Activated CD4-positive, alpha-beta T cell treated with anti-CD3 and anti-CD28 coated beads for 36 hours (primary cell): ENCODE results near the gene DIP2C. TPM values are rescaled to one million over a fixed set of nuclear protein-coding genes. Genes with fewer than 3 reads are reported as not detected.
"Not testable (repeated sequence)": the region's sequence is repeated elsewhere in the genome, so short reads cannot be mapped to it uniquely, and the experiment has no call there.

ENCODE experiments used
- ATAC-seq: fragments of 200-7000 bp; cut with Tn5 transposase; one replicate; pipeline ENCODE4 v1.10.0; 2021; ENCODE audit warnings: mild to moderate bottlenecking, moderate library complexity
- CTCF ChIA-PET: fragments of 350-600 bp; sonication (Branson Sonifier 250); formaldehyde crosslinking; loops from one replicate; lab custom pipeline; 2021; ENCODE audit warnings: antibody characterized with exemption; lab: Charles Lee
- POLR2A ChIA-PET: fragments of 350-600 bp; sonication (Branson Sonifier 250); formaldehyde crosslinking; loops from one replicate; lab custom pipeline; 2021; ENCODE audit warnings: antibody characterized with exemption, inconsistent platforms; lab: Charles Lee
- DNase-seq: peaks from one replicate; pipeline ENCODE4 v3.0.0-alpha.2; 2020
- H3K27ac Mint-ChIP-seq: one replicate; pipeline ENCODE4 v1.8.0; 2021; ENCODE audit warnings: mixed read lengths
- H3K27me3 Mint-ChIP-seq: one replicate; pipeline ENCODE4 v1.8.0; 2021; ENCODE audit warnings: mixed read lengths
- H3K36me3 Mint-ChIP-seq: one replicate; pipeline ENCODE4 v1.8.0; 2021; ENCODE audit warnings: low read depth, mixed read lengths
- H3K4me1 Mint-ChIP-seq: one replicate; pipeline ENCODE4 v1.8.0; 2021; ENCODE audit warnings: mixed read lengths
- H3K4me3 Mint-ChIP-seq: one replicate; pipeline ENCODE4 v1.8.0; 2021; ENCODE audit warnings: mild to moderate bottlenecking, moderate library complexity, mixed read lengths
- H3K9me3 Mint-ChIP-seq: one replicate; pipeline ENCODE4 v1.8.0; 2021; ENCODE audit warnings: low read depth, mixed read lengths
- intact Hi-C, 2 experiments: fragments of 100-400 bp; cut with DNase I in 1 of 2; cut with micrococcal nuclease in 1 of 2; formaldehyde crosslinking; loops; one replicate each; pipeline versions ENCODE4 v1.14.2 to v1.15.1; 2022 to 2024; cut with DNase I, micrococcal nuclease
- total RNA-seq, 2 experiments: library from RNA; stranded (reverse); gene quantifications; one replicate each; pipeline ENCODE4 v1.2.3, GENCODE V29; 2021

Gene DIP2C
- total RNA-seq, 2 experiments from 2014 or later: 0.76 to 0.94 TPM

DNA sequence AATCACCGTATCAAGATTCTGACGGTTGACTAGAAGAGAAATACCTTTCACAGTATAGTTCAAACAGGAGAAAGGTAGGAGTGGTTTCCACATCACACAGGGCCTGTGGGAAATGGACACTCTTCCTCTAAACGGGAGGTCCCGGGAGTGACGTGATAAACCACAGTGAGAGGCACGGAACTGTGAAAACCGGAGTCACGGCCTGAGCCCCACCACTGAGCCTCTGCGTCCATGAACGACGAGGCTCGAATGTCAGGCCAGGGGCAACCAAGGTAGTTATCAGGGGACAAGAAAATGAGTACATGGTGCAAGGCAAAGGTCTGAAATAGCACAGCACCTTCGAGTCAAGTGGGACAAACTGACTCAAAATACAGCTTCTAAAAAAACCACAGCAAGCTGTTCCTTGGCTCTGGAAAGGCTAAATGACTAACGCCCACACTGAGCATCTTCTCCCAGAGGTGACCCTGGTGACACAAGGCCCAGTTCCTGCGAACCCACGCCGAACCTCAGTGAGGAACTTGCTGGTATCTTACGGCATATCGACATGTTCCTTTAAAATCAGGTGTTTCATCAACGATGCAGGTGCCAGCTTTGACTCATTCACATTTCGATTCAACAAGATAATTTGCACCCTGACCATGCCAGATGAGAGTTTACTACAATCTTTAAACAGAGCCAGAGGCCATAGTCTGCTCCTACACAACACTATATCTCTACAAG, 99.3 kb downstream of the DIP2C start:
- Mint-ChIP-seq H3K27ac (no peak overlapping the region), H3K27me3 (no peaks in the 10 kb centered on the region), H3K36me3 (no peaks in the 10 kb centered on the region), H3K9me3 (no peaks in the 10 kb centered on the region), H3K4me1 (no peaks in the 10 kb centered on the region), H3K4me3 (no peak overlapping the region)
- intact Hi-C loops: no loop called here
- DNase-seq: no peak
- CTCF ChIA-PET: no interaction called here
- POLR2A ChIA-PET: no interaction called here
- no peak for ATAC-seq

- intact Hi-C loops: no loop called here
- Mint-ChIP-seq H3K4me1 (no peaks in the 10 kb centered on the region), H3K27me3 (no peaks in the 10 kb centered on the region), H3K9me3 (no peaks in the 10 kb centered on the region), H3K27ac (no peak overlapping the region), H3K36me3 (no peaks in the 10 kb centered on the region), H3K4me3 (no peak overlapping the region)
- ATAC-seq: no peak
- POLR2A ChIA-PET: interaction anchor here (0.7 kb wide), 1 partner anchor 1149 kb away, joined by 3 read pairs; the partner anchor contains the start of gene ADARB2
- CTCF ChIA-PET: no interaction called here
- DNase-seq: no peak
Measured at GRCh38 chr10:588246-589165, 101.0 kb downstream of the DIP2C start.

DNA sequence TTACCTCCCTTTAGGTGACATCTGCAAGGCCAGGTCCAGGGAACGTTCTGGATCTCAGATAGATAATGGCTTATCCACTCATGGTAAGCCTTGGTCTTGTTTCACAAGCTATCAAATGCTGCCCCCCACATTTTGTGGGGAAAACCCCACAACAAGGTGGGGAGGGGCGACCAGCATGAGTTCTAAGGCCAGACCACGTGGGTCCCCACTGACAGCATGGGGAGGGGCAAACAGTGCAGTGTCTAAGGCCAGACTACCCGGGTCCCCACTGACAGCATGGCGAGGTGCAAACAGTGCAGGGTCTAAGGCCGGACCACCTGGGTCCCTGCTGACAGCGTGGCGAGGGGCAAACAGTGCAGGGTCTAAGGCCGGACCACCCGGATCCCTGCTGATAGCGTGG, 102.8 kb downstream of the DIP2C start:
- no peak for ATAC-seq

GRCh38 chr10:586151-586550, 103.3 kb downstream of the DIP2C start:
- no peak for DNase-seq
- Mint-ChIP-seq H3K36me3 (no peaks in the 10 kb centered on the region), H3K4me3 (no peak overlapping the region), H3K9me3 (no peaks in the 10 kb centered on the region), H3K27ac (no peak overlapping the region), H3K27me3 (no peaks in the 10 kb centered on the region), H3K4me1 (no peaks in the 10 kb centered on the region)
- ATAC-seq: no peak
- POLR2A ChIA-PET: no interaction called here
- intact Hi-C loops: no loop called here
- CTCF ChIA-PET: no interaction called here

More for the DNA sequence above, 102.8 kb downstream of the DIP2C start:
- Mint-ChIP-seq H3K4me1 (no peaks in the 10 kb centered on the region), H3K27ac (no peak overlapping the region), H3K4me3 (no peak overlapping the region), H3K27me3 (no peaks in the 10 kb centered on the region), H3K36me3 (no peaks in the 10 kb centered on the region), H3K9me3 (no peaks in the 10 kb centered on the region)
- intact Hi-C loops: no loop called here
- ChIA-PET CTCF (no interaction called here), POLR2A (no interaction called here)
- DNase-seq: no peak

- intact Hi-C loops: no loop called here
- ATAC-seq (no peak), DNase-seq (no peak)
- Mint-ChIP-seq H3K36me3 (no peaks in the 10 kb centered on the region), H3K27ac (no peak overlapping the region), H3K4me3 (no peak overlapping the region), H3K4me1 (no peaks in the 10 kb centered on the region), H3K27me3 (no peaks in the 10 kb centered on the region), H3K9me3 (no peaks in the 10 kb centered on the region)
- ChIA-PET POLR2A (no interaction called here), CTCF (no interaction called here)
Measured at GRCh38 chr10:585502-585901, 104.0 kb downstream of the DIP2C start.

DNA sequence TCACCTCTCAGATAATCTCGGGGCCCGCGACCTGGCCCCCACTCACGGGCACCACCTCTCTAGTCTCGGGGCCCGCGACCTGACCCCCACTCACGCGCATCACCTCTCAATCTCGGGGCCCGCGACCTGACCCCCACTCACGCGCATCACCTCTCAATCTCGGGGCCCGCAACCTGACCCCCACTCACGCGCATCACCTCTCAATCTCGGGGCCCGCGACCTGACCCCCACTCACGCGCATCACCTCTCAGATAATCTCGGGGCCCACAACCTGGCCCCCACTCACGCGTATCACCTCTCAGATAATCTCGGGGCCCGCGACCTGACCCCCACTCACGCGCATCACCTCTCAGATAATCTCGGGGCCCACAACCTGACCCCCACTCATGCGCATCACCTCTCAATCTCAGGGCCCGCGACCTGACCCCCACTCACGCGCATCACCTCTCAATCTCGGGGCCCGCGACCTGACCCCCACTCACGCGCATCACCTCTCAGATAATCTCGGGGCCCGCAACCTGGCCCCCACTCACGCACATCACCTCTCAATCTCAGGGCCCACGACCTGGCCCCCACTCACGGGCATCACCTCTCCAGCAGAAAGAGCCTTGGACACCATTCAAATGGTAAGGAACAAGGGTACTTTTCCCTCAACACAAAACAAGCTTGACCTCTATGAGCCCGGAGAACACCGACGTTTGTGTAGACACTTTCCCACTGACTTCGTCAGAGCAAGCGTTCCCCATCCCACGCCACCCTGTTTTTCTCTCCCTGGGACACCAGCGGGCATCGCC, 104.8 kb downstream of the DIP2C start:
- H3K4me1 Mint-ChIP-seq, H3K27ac Mint-ChIP-seq, H3K9me3 Mint-ChIP-seq, intact Hi-C loops, H3K4me3 Mint-ChIP-seq, H3K36me3 Mint-ChIP-seq, DNase-seq, CTCF ChIA-PET, H3K27me3 Mint-ChIP-seq, POLR2A ChIA-PET, ATAC-seq: not testable (repeated sequence)

DNA sequence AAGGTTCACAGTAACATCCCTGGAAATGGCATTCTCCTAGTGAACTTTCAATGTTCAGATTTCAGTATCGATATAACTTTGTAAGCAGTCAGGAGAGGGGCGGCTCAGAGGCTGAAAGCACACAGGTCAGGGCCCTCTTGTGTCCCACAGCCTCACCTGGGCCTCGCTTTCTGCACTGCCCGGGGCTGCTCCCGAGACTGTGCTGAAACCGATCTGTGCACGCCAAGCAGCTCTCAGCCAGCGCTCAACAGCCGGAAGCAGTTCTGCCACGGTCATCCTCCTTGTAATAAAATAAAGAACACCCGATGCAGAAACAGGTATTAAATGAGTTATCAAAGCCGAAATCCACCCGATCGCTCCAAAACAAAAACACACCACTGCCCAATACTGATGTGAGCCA, 106.0 kb downstream of the DIP2C start:
- Mint-ChIP-seq H3K36me3 (no peaks in the 10 kb centered on the region), H3K4me1 (no peaks in the 10 kb centered on the region), H3K27me3 (no peaks in the 10 kb centered on the region), H3K27ac (no peak overlapping the region), H3K9me3 (no peaks in the 10 kb centered on the region), H3K4me3 (no peak overlapping the region)
- DNase-seq (no peak), ATAC-seq (no peak)
- ChIA-PET CTCF (no interaction called here), POLR2A (no interaction called here)
- intact Hi-C loops: no loop called here

GRCh38 chr10:581776-582330, 107.6 kb downstream of the DIP2C start:
- Mint-ChIP-seq H3K27me3 (peaks cover 2% of the 10 kb centered on the region), H3K27ac (no peak overlapping the region), H3K9me3 (no peaks in the 10 kb centered on the region), H3K4me3 (no peak overlapping the region), H3K4me1 (no peaks in the 10 kb centered on the region), H3K36me3 (no peaks in the 10 kb centered on the region)
- DNase-seq: no peak
- POLR2A ChIA-PET: no interaction called here
- CTCF ChIA-PET: no interaction called here
- intact Hi-C loops: no loop called here
- no peak for ATAC-seq

DNA sequence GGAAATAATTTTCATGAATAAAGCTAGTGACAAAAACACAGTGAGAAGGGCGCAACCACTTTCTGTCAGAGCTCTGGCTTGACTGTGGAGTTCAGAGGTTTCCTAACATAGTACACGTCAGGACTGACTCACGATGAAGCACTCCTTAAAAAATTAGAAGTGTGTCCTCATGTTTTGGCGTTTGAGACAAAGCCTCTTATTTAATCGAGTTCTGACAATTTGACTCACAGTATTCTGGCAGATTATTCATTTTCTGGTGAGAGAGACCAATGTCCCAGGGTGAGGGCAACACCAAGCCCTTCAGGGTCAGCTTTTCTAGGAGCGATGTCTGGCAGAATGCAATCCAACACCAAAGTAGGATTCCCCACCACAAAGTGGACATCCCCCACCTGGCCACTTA, 108.7 kb downstream of the DIP2C start:
- H3K36me3 Mint-ChIP-seq: no peaks in the 10 kb centered on the region
- no peaks in the 10 kb centered on the region for H3K4me1 Mint-ChIP-seq
- DNase-seq (no peak), ATAC-seq (no peak)
- H3K4me3 Mint-ChIP-seq: no peak overlapping the region
- ChIA-PET POLR2A (no interaction called here), CTCF (no interaction called here)
- H3K27ac Mint-ChIP-seq: no peak overlapping the region
- H3K9me3 Mint-ChIP-seq: no peaks in the 10 kb centered on the region
- intact Hi-C loops: no loop called here
- H3K27me3 Mint-ChIP-seq: peaks cover 2% of the 10 kb centered on the region

DNA sequence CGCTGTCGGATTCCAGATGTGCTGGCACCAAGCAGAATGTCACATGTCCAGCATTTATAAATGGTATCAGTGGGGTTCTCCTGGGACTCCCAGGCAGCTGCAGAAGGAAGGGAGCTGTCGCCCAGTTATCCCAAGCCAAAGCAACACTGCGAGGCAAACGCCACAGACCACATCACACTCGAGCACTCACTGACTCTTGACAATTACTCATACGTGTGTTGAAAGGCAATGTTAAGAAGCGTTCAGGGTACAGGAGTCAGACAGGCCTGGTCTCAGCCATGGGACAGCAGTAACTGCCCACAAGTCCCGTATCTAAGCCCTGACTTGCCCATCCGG, 113.4 kb downstream of the DIP2C start:
- ChIA-PET POLR2A (no interaction called here), CTCF (no interaction called here)
- DNase-seq (no peak), ATAC-seq (no peak)
- H3K4me3 Mint-ChIP-seq: no peak overlapping the region
- H3K36me3 Mint-ChIP-seq: no peaks in the 10 kb centered on the region
- H3K9me3 Mint-ChIP-seq: no peaks in the 10 kb centered on the region
- H3K27me3 Mint-ChIP-seq: peaks cover 9% of the 10 kb centered on the region
- H3K4me1 Mint-ChIP-seq: no peaks in the 10 kb centered on the region
- intact Hi-C loops: loop anchor here in 1 of 2 experiments (5.0 kb wide), 1 partner anchor 49 kb away; no protein-coding TSS in a partner anchor
- H3K27ac Mint-ChIP-seq: no peak overlapping the region

GRCh38 chr10:575402-576129, 113.9 kb downstream of the DIP2C start:
- CTCF ChIA-PET: no interaction called here
- Mint-ChIP-seq H3K4me3 (no peak overlapping the region), H3K9me3 (no peaks in the 10 kb centered on the region), H3K4me1 (no peaks in the 10 kb centered on the region), H3K27me3 (peaks cover 10% of the 10 kb centered on the region), H3K27ac (no peak overlapping the region), H3K36me3 (no peaks in the 10 kb centered on the region)
- intact Hi-C loops: loop anchor here in 1 of 2 experiments (5.0 kb wide), 1 partner anchor 48 kb away; no protein-coding TSS in a partner anchor
- POLR2A ChIA-PET: no interaction called here
- no peak for DNase-seq
- ATAC-seq: no peak
